Left lung (tissue), 10 donors: Measurements from ENCODE around the gene DLX5. TPM values are rescaled to one million over a fixed set of nuclear protein-coding genes. Genes with fewer than 3 reads are reported as not detected.
"Not testable (repeated sequence)": the region's sequence is repeated elsewhere in the genome, so short reads cannot be mapped to it uniquely, and the experiment has no call there.

Source experiments
- ATAC-seq: fragments of 200-7000 bp; cut with Tn5 transposase; one replicate; pipeline ENCODE4 v1.9.1; 2020; ENCODE audit warnings: moderate library complexity
- DNase-seq, 4 donors: peaks; one replicate each; pipeline ENCODE4 v3.0.0-alpha.2; 2013 to 2020
- H3K27ac ChIP-seq, 2 donors: fragments of 200-600 bp; sonication (generic) in 1 of 2; one replicate each; pipeline versions ENCODE4 v1.5.0 to v1.8.0; 2020 to 2021
- H3K27me3 ChIP-seq, 2 donors: fragments of 200-600 bp; sonication (generic) in 1 of 2; one replicate each; pipeline versions ENCODE4 v1.5.0 to v1.8.0; 2020 to 2021
- H3K36me3 ChIP-seq, 2 donors: fragments of 200-600 bp; sonication (generic) in 1 of 2; one replicate each; pipeline versions ENCODE4 v1.5.0 to v1.8.0; 2020 to 2021
- H3K4me1 ChIP-seq, 2 donors: fragments of 200-600 bp; one replicate each; pipeline ENCODE4 v1.8.0; 2021
- H3K4me3 ChIP-seq, 2 donors: fragments of 200-600 bp; sonication (generic) in 1 of 2; one replicate each; pipeline versions ENCODE4 v1.5.0 to v1.8.0; 2020 to 2021; ENCODE audit warnings: mild to moderate bottlenecking in 1 of 2
- H3K9me3 ChIP-seq, 2 donors: fragments of 200-600 bp; sonication (generic) in 1 of 2; one replicate each; pipeline versions ENCODE4 v1.5.0 to v1.8.0; 2020 to 2021
- CTCF ChIP-seq, 2 donors: fragments of 200-600 bp; sonication (generic) in 1 of 2; IDR thresholded peaks; one replicate each; pipeline versions ENCODE4 v1.5.0 to v1.8.0; 2021; ENCODE audit warnings: antibody characterized with exemption in 2 of 2
- intact Hi-C, 2 donors: fragments of 100-400 bp; cut with DNase I; formaldehyde crosslinking; loops; one replicate each; pipeline versions ENCODE4 v1.11.2 to v1.14.2; 2022
- polyA plus RNA-seq, 6 donors: library from polyadenylated mRNA; unstranded; fragments of 120-200 nt; gene quantifications; one replicate each; pipeline ENCODE4 v1.2.1, GENCODE V29; 2013; ENCODE audit not compliant: insufficient read length in 6 of 6
- total RNA-seq, 2 donors: library from RNA; stranded (reverse); fragmentation: NEBNext Ultra II Directional; extraction: Animal tissue kit (Norgen Biotek cat#: 25700); gene quantifications; one replicate each; pipeline ENCODE4 v1.2.1, GENCODE V29; 2021
- donor health status: DM: no; HTN: yes; CAD: no.
- donor health status: DM: no; HTN: no; CAD: no.

The DLX5 gene
- total and polyA plus RNA-seq, 8 donors, result 1.8 to 25.3 (median 15.6) TPM; not detected in 1

GRCh38 chr7:97043281-97043680 lies 18.6 kb upstream of the DLX5 start:
- TF ChIP-seq CTCF (IDR thresholded peaks at IDR 0.05), result no peak
- Histone ChIP-seq H3K4me1 (no peaks in the 10 kb centered on the region), H3K27ac (no peak overlapping the region), H3K4me3 (no peak overlapping the region), H3K36me3 (no peaks in the 10 kb centered on the region), H3K27me3 (peaks cover 0 to 28% of the 10 kb centered on the region in 2 donors), H3K9me3 (no peaks in the 10 kb centered on the region)
- DNase-seq, result no peak
- intact Hi-C loops, result no loop called here
- no peak for ATAC-seq

- TF ChIP-seq CTCF (IDR thresholded peaks at IDR 0.05), result no peak
Measured at GRCh38 chr7:97039374-97040065, 14.9 kb upstream of the DLX5 start.

GRCh38 chr7:97034213-97034852 lies 9.7 kb upstream of the DLX5 start:
- H3K4me3 ChIP-seq, H3K4me1 ChIP-seq, intact Hi-C loops, ATAC-seq, H3K9me3 ChIP-seq, H3K36me3 ChIP-seq, H3K27ac ChIP-seq: not testable (repeated sequence)
- DNase-seq, result peak in 1 of 4 donors; percentile 63
- H3K27me3 ChIP-seq, result peaks cover 0 to 43% of the 10 kb centered on the region in 2 donors

More at GRCh38 chr7:97039374-97040065, 14.9 kb upstream of the DLX5 start:
- no peak overlapping the region for H3K4me3 ChIP-seq
- DNase-seq (no peak), ATAC-seq (no peak)
- no peaks in the 10 kb centered on the region for H3K36me3 ChIP-seq
- no peaks in the 10 kb centered on the region for H3K9me3 ChIP-seq
- no peak overlapping the region for H3K27ac ChIP-seq
- H3K27me3 ChIP-seq, result peaks cover 0 to 36% of the 10 kb centered on the region in 2 donors
- intact Hi-C loops, result no loop called here
- no peaks in the 10 kb centered on the region for H3K4me1 ChIP-seq

- peak; percentile 95 for ATAC-seq
- H3K4me1 ChIP-seq, result peaks cover 11 to 23% of the 10 kb centered on the region in 2 donors
- H3K27ac ChIP-seq, result no peak overlapping the region
- peak; percentile 73 to 82 for TF ChIP-seq CTCF (IDR thresholded peaks at IDR 0.05)
- intact Hi-C loops, result loop anchor here in 1 of 2 donors (5.0 to 10.0 kb wide), 2 partner anchors 950 to 1113 kb away; no protein-coding TSS in a partner anchor
- peak overlapping the region in 1 of 2 donors; percentile 26 for H3K4me3 ChIP-seq
- H3K9me3 ChIP-seq, result no peaks in the 10 kb centered on the region
- peaks cover 47 to 87% of the 10 kb centered on the region in 2 donors for H3K27me3 ChIP-seq
- peak; percentile 67 to 88 (median 80) for DNase-seq
- no peaks in the 10 kb centered on the region for H3K36me3 ChIP-seq
Measured at GRCh38 chr7:97027427-97028234, 3.0 kb upstream of the DLX5 start.

- Histone ChIP-seq H3K27ac (no peak overlapping the region), H3K9me3 (no peaks in the 10 kb centered on the region), H3K4me3 (peak overlapping the region in 1 of 2 donors; percentile 26), H3K27me3 (peaks cover 55 to 87% of the 10 kb centered on the region in 2 donors), H3K36me3 (no peaks in the 10 kb centered on the region), H3K4me1 (peaks cover 11 to 23% of the 10 kb centered on the region in 2 donors)
- intact Hi-C loops, result loop anchor here in 1 of 2 donors (5.0 to 10.0 kb wide), 2 partner anchors 950 to 1112 kb away; no protein-coding TSS in a partner anchor
- TF ChIP-seq CTCF (IDR thresholded peaks at IDR 0.05), result no peak
- ATAC-seq, result peak; percentile 8
- DNase-seq, result no peak
Measured at GRCh38 chr7:97026715-97027426, 2.2 kb upstream of the DLX5 start.
